Activated CD4-positive, alpha-beta T cell treated with anti-CD3 and anti-CD28 coated beads for 36 hours (primary cell): ENCODE results near the gene CMTR2. TPM values are rescaled to one million over a fixed set of nuclear protein-coding genes. Genes with fewer than 3 reads are reported as not detected.
"Not testable (repeated sequence)": the region's sequence is repeated elsewhere in the genome, so short reads cannot be mapped to it uniquely, and the experiment has no call there.

ENCODE experiments used
- ATAC-seq: fragments of 200-7000 bp; cut with Tn5 transposase; one replicate; pipeline ENCODE4 v1.10.0; 2021; ENCODE audit warnings: mild to moderate bottlenecking, moderate library complexity
- CTCF ChIA-PET: fragments of 350-600 bp; sonication (Branson Sonifier 250); formaldehyde crosslinking; loops from one replicate; lab custom pipeline; 2021; ENCODE audit warnings: antibody characterized with exemption; lab: Charles Lee
- POLR2A ChIA-PET: fragments of 350-600 bp; sonication (Branson Sonifier 250); formaldehyde crosslinking; loops from one replicate; lab custom pipeline; 2021; ENCODE audit warnings: antibody characterized with exemption, inconsistent platforms; lab: Charles Lee
- DNase-seq: peaks from one replicate; pipeline ENCODE4 v3.0.0-alpha.2; 2020
- H3K27ac Mint-ChIP-seq: one replicate; pipeline ENCODE4 v1.8.0; 2021; ENCODE audit warnings: mixed read lengths
- H3K27me3 Mint-ChIP-seq: one replicate; pipeline ENCODE4 v1.8.0; 2021; ENCODE audit warnings: mixed read lengths
- H3K36me3 Mint-ChIP-seq: one replicate; pipeline ENCODE4 v1.8.0; 2021; ENCODE audit warnings: low read depth, mixed read lengths
- H3K4me1 Mint-ChIP-seq: one replicate; pipeline ENCODE4 v1.8.0; 2021; ENCODE audit warnings: mixed read lengths
- H3K4me3 Mint-ChIP-seq: one replicate; pipeline ENCODE4 v1.8.0; 2021; ENCODE audit warnings: mild to moderate bottlenecking, moderate library complexity, mixed read lengths
- H3K9me3 Mint-ChIP-seq: one replicate; pipeline ENCODE4 v1.8.0; 2021; ENCODE audit warnings: low read depth, mixed read lengths
- intact Hi-C, 2 experiments: fragments of 100-400 bp; cut with DNase I in 1 of 2; cut with micrococcal nuclease in 1 of 2; formaldehyde crosslinking; loops; one replicate each; pipeline versions ENCODE4 v1.14.2 to v1.15.1; 2022 to 2024; cut with DNase I, micrococcal nuclease
- total RNA-seq, 2 experiments: library from RNA; stranded (reverse); gene quantifications; one replicate each; pipeline ENCODE4 v1.2.3, GENCODE V29; 2021

Gene CMTR2, protein sequence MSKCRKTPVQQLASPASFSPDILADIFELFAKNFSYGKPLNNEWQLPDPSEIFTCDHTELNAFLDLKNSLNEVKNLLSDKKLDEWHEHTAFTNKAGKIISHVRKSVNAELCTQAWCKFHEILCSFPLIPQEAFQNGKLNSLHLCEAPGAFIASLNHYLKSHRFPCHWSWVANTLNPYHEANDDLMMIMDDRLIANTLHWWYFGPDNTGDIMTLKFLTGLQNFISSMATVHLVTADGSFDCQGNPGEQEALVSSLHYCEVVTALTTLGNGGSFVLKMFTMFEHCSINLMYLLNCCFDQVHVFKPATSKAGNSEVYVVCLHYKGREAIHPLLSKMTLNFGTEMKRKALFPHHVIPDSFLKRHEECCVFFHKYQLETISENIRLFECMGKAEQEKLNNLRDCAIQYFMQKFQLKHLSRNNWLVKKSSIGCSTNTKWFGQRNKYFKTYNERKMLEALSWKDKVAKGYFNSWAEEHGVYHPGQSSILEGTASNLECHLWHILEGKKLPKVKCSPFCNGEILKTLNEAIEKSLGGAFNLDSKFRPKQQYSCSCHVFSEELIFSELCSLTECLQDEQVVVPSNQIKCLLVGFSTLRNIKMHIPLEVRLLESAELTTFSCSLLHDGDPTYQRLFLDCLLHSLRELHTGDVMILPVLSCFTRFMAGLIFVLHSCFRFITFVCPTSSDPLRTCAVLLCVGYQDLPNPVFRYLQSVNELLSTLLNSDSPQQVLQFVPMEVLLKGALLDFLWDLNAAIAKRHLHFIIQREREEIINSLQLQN
- total RNA-seq: 10 to 100 TPM; 15.8 to 16.5 TPM

- ChIA-PET POLR2A (interaction anchor here (0.9 kb wide), 1 partner anchor 427 kb away, joined by 16 read pairs; no protein-coding TSS in a partner anchor), CTCF (interaction anchor here (0.6 kb wide), 1 partner anchor 11 kb away, joined by 3 read pairs; no protein-coding TSS in a partner anchor)
- Mint-ChIP-seq H3K4me1 (peaks cover 15% of the 10 kb centered on the region), H3K4me3 (peak within 1 kb of the TSS; percentile 83), H3K27me3 (peaks cover 16% of the 10 kb centered on the region), H3K27ac (peak within 1 kb of the TSS; percentile 90), H3K9me3 (peaks cover 12% of the 10 kb centered on the region), H3K36me3 (peaks cover 39% of the 10 kb centered on the region)
- ATAC-seq: peak; percentile 97
- intact Hi-C loops: loop anchor here (1.0 to 10.0 kb wide), 10 partner anchors 173 to 1378 kb away; partner anchors contain the start of genes VAC14 (in 2 of the 2), COG4 (in 1 of the 2), DHODH (in 1 of the 2) and DHX38 (in 1 of the 2)
- DNase-seq: peak; percentile 95
These were observed at the start of gene CMTR2 for GRCh38 chr16:71288890-71289731. Gene CMTR2, minus strand, starts transcription at chr16:71289402. Its CDS starts 3,482 bp downstream, at chr16:71285920.

DNA sequence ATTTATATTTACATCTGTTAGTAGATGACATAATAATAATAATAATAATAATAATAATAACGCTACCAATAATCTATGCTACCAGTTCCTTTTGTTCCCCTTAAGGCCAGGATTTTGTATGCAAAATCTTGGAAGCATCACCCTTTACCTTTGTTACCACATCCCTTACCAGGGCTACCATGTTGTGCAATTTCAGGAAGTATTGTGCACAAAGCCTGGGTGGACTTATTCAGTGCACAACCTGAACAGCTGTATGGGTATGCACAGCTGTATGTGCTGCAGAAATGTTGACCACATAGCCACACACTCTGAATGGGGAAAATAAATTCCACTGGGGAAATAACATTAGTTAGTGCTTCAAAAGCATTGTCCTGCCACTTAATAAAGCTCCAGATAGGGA is 49.4 kb upstream of the CMTR2 start:
- intact Hi-C loops: no loop called here
- H3K27me3 Mint-ChIP-seq: peaks cover 19% of the 10 kb centered on the region
- no peak overlapping the region for H3K27ac Mint-ChIP-seq
- H3K36me3 Mint-ChIP-seq: no peaks in the 10 kb centered on the region
- ChIA-PET CTCF (interaction anchor here (0.6 kb wide), 1 partner anchor 61 kb away, joined by 3 read pairs; no protein-coding TSS in a partner anchor), POLR2A (no interaction called here)
- H3K9me3 Mint-ChIP-seq: peaks cover 2% of the 10 kb centered on the region
- ATAC-seq: no peak
- H3K4me3 Mint-ChIP-seq: no peak overlapping the region
- DNase-seq: no peak
- H3K4me1 Mint-ChIP-seq: no peaks in the 10 kb centered on the region

GRCh38 chr16:71338193-71338592 is 49.0 kb upstream of the CMTR2 start:
- H3K4me3 Mint-ChIP-seq: no peak overlapping the region

DNA sequence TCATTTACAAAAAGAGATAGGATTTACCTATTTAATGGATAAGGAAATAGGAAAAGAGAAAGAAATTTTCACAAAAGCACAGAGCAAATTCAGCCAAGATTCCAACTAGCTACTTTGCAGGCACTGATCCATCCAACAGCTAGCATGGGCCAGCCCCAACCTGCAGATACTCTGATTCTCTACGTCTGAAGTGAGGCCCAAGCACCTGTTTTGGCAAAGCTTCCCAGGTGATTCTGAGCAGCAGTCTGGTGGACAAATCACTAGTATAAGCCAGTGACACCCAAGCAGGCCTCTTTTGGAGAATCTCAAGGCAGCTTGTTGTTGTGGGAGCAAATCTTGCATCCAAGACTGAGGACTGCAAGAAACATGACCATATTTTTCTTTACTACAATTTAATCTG is 48.4 kb upstream of the CMTR2 start:
- CTCF ChIA-PET: no interaction called here
- intact Hi-C loops: no loop called here

More at GRCh38 chr16:71338193-71338592, 49.0 kb upstream of the CMTR2 start:
- no peak for ATAC-seq
- peaks cover 19% of the 10 kb centered on the region for H3K27me3 Mint-ChIP-seq
- intact Hi-C loops: no loop called here
- no peaks in the 10 kb centered on the region for H3K36me3 Mint-ChIP-seq
- no peak for DNase-seq
- H3K9me3 Mint-ChIP-seq: peaks cover 2% of the 10 kb centered on the region
- H3K4me1 Mint-ChIP-seq: no peaks in the 10 kb centered on the region
- ChIA-PET CTCF (no interaction called here), POLR2A (no interaction called here)
- H3K27ac Mint-ChIP-seq: no peak overlapping the region

DNA sequence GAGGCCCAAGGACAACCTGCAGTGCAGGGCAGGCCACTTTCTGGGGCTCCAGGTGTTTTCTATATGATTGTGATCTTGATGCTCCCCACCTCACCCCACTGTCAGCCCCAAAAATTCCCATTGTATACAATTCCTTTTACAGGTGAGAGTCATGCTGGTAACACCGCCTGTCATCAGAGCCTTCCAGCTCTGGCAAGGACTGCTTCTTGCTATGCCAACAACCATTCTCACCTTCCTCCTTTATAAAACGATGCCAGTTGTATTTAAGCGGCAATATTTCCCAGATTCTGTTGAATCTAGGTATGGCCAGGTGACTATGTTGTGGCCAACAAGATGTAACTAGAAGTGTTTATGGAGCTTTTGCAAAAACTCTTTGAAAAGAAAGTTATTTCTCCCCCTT is 38.9 kb upstream of the CMTR2 start:
- POLR2A ChIA-PET: no interaction called here

More for the DNA sequence above, 48.4 kb upstream of the CMTR2 start:
- no peak overlapping the region for H3K27ac Mint-ChIP-seq
- POLR2A ChIA-PET: no interaction called here
- H3K36me3 Mint-ChIP-seq: no peaks in the 10 kb centered on the region
- peaks cover 2% of the 10 kb centered on the region for H3K9me3 Mint-ChIP-seq
- H3K4me1 Mint-ChIP-seq: no peaks in the 10 kb centered on the region
- ATAC-seq (no peak), DNase-seq (no peak)
- no peak overlapping the region for H3K4me3 Mint-ChIP-seq
- peaks cover 19% of the 10 kb centered on the region for H3K27me3 Mint-ChIP-seq

GRCh38 chr16:71327720-71328119 is 38.5 kb upstream of the CMTR2 start:
- ChIA-PET POLR2A (no interaction called here), CTCF (interaction anchor here (3.0 kb wide), 1 partner anchor 17 kb away, joined by 11 read pairs; no protein-coding TSS in a partner anchor)
- ATAC-seq (no peak), DNase-seq (no peak)
- Mint-ChIP-seq H3K27ac (no peak overlapping the region), H3K27me3 (peaks cover 13% of the 10 kb centered on the region), H3K4me3 (no peak overlapping the region), H3K36me3 (no peaks in the 10 kb centered on the region), H3K4me1 (no peaks in the 10 kb centered on the region), H3K9me3 (no peaks in the 10 kb centered on the region)
- intact Hi-C loops: no loop called here

More for the DNA sequence above, 38.9 kb upstream of the CMTR2 start:
- H3K9me3 Mint-ChIP-seq: no peaks in the 10 kb centered on the region
- no peak overlapping the region for H3K4me3 Mint-ChIP-seq
- no peaks in the 10 kb centered on the region for H3K36me3 Mint-ChIP-seq
- ATAC-seq: no peak
- DNase-seq: no peak
- peaks cover 13% of the 10 kb centered on the region for H3K27me3 Mint-ChIP-seq
- intact Hi-C loops: no loop called here
- H3K4me1 Mint-ChIP-seq: no peaks in the 10 kb centered on the region
- H3K27ac Mint-ChIP-seq: no peak overlapping the region
- CTCF ChIA-PET: interaction anchor here (2.1 to 3.0 kb wide), 2 partner anchors 17 kb away, joined by 7 to 11 read pairs; no protein-coding TSS in a partner anchor

DNA sequence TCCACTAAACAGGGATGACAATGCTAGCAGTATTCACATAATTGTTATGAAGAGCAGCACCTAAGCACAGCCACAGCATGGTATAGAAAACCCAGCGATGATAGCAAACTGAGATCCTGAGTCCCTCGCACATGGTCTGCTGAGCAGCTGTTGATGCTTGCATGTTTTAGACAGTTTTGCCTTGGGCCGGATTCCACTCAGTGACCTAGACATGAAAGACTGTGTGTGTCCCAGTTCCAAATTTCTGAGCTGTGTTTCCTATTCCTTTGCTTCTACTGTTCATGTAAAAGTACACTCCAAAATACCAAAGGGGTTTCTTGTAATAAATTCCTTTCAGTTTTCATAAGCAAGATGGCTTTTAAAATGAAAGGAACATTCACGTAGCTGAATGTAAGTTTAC is 30.8 kb upstream of the CMTR2 start:
- no peaks in the 10 kb centered on the region for H3K36me3 Mint-ChIP-seq
- H3K4me3 Mint-ChIP-seq: no peak overlapping the region
- no peaks in the 10 kb centered on the region for H3K4me1 Mint-ChIP-seq
- CTCF ChIA-PET: interaction anchor here (1.0 kb wide), 2 partner anchors 8 to 10 kb away, joined by 3 read pairs; no protein-coding TSS in a partner anchor
- intact Hi-C loops: no loop called here
- ATAC-seq (no peak), DNase-seq (no peak)
- POLR2A ChIA-PET: no interaction called here
- no peaks in the 10 kb centered on the region for H3K9me3 Mint-ChIP-seq
- H3K27ac Mint-ChIP-seq: no peak overlapping the region
- peaks cover 12% of the 10 kb centered on the region for H3K27me3 Mint-ChIP-seq

DNA sequence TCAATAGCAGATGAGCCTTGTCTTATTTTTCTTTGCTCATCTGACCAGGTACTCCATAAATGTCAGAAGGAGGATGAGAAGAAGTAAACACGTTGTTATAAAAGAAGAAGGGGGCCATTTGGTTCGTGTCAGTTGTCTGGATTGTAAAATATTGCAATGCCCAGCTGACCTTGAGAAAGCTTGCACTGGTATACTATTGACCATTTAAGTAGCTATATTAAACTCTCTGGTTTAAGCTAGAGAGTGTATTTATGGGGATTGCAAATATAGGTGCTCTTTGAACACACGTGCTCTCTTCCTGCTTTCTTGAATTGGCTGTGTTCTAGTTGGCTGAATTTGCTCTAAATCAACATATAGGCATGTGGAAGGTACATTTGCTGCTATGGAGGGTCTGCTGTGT is 26.1 kb upstream of the CMTR2 start:
- intact Hi-C loops: no loop called here
- ATAC-seq (no peak), DNase-seq (no peak)
- Mint-ChIP-seq H3K27me3 (peaks cover 23% of the 10 kb centered on the region), H3K36me3 (no peaks in the 10 kb centered on the region), H3K4me3 (no peak overlapping the region), H3K4me1 (no peaks in the 10 kb centered on the region), H3K27ac (no peak overlapping the region), H3K9me3 (no peaks in the 10 kb centered on the region)
- ChIA-PET CTCF (interaction anchor here (0.9 kb wide), 1 partner anchor 57 kb away, joined by 3 read pairs; no protein-coding TSS in a partner anchor), POLR2A (no interaction called here)

DNA sequence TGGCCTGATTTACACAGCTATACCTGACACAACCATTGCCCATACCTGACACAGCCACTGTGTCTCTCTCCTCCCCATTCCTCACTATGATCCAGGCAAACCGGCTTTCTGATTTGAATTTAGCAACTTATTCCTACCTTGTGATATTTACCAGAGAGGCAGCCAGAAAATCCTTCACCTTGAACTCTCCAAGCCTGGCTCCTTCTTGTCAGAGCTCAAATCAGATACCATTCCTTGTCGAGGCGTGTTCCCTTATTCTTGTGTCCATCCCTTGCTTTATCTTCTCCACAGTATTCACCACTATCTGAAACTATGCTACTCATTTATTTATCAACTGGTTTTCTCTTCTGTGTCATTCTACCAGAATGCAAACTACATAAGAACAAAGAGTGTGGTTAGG is 24.4 kb upstream of the CMTR2 start:
- H3K36me3 Mint-ChIP-seq, ATAC-seq, H3K27ac Mint-ChIP-seq, POLR2A ChIA-PET, H3K9me3 Mint-ChIP-seq, DNase-seq, H3K4me3 Mint-ChIP-seq, H3K4me1 Mint-ChIP-seq, intact Hi-C loops: not testable (repeated sequence)
- peaks cover 32% of the 10 kb centered on the region for H3K27me3 Mint-ChIP-seq
- CTCF ChIA-PET: interaction anchor here (0.6 kb wide), 1 partner anchor 699 kb away, joined by 3 read pairs; no protein-coding TSS in a partner anchor

DNA sequence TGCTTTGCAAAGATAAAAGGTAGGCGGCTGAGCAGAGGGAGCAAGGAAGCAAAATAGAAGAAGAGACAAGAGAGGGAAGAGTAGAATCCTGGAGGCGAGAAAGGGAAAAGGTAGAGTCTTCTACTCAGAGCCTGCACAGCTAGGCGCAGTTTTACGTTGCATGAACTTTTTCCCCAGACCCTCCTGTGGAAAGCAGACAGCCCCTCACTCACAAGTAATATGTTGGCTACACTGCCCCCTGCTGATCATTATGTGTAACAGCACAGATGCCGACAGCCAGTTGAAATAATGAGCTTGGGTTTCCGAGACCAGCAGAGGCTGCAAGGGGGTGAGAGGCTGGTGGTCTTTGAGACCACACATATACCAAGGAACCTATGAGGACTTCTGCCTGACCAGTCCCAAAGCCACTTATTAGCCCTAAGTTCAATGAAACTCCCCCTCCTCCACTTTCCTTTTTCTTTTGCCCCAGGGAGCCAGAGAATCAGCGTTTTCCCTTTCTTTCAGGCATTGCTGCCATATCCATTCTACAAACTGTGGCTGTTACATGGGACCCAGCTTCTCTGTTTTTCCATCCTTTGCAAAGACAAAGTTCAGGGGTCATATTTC is 22.5 kb upstream of the CMTR2 start:
- intact Hi-C loops: loop anchor here in 1 of 2 experiments (2.0 kb wide), 1 partner anchor 97 kb away; no protein-coding TSS in a partner anchor
- no peaks in the 10 kb centered on the region for H3K36me3 Mint-ChIP-seq
- ChIA-PET CTCF (interaction anchor here (0.5 to 2.3 kb wide), 23 partner anchors 8 to 688 kb away, joined by 3 to 11 read pairs (median 4); no protein-coding TSS in a partner anchor), POLR2A (no interaction called here)
- DNase-seq (peak; percentile 31), ATAC-seq (no peak)
- no peaks in the 10 kb centered on the region for H3K4me1 Mint-ChIP-seq
- no peaks in the 10 kb centered on the region for H3K9me3 Mint-ChIP-seq
- peaks cover 35% of the 10 kb centered on the region for H3K27me3 Mint-ChIP-seq
- no peak overlapping the region for H3K4me3 Mint-ChIP-seq
- no peak overlapping the region for H3K27ac Mint-ChIP-seq
